ELF-1 (cell line): Measurements from ENCODE around the gene PHF23.

ENCODE experiments used
- DNase-seq: peaks from one replicate; pipeline ENCODE4 v3.0.0-alpha.2; 2016; ENCODE audit warnings: low read depth, low spot score

PHF23 gene

GRCh38 chr17:7203391-7203790, 35.9 kb downstream of the PHF23 start:
- DNase-seq, result no peak

- DNase-seq, result no peak
These were observed 42.4 kb downstream of the PHF23 start for GRCh38 chr17:7196651-7197401.

GRCh38 chr17:7195971-7196370, 43.3 kb downstream of the PHF23 start:
- DNase-seq, result no peak

- no peak for DNase-seq
These were observed 46.9 kb downstream of the PHF23 start for GRCh38 chr17:7192271-7192937.

- peak; percentile 64 for DNase-seq
These were observed 47.5 kb downstream of the PHF23 start for GRCh38 chr17:7191571-7192270.

- no peak for DNase-seq
These were observed 48.2 kb downstream of the PHF23 start for GRCh38 chr17:7191069-7191468.

GRCh38 chr17:7190276-7190917, 48.9 kb downstream of the PHF23 start:
- no peak for DNase-seq

- DNase-seq, result no peak
These were observed 53.0 kb downstream of the PHF23 start for GRCh38 chr17:7186241-7186640.
